HepG2 (cell line): ENCODE data around the gene PARVA. TPM values are rescaled to one million over a fixed set of nuclear protein-coding genes. Genes with fewer than 3 reads are reported as not detected.

Experiments
- ATAC-seq: fragments of 200-7000 bp; cut with Tn5 transposase; 3 replicates; pipeline ENCODE4 v1.9.1; 2020; ENCODE audit warnings: mild to moderate bottlenecking, moderate library complexity
- BruUV-seq: library from RNA; stranded (reverse); fragments of 400-500 nt; replicated peaks from 2 replicates; lab custom pipeline; 2021; lab: Mats Ljungman, UMichigan
- CTCF ChIA-PET: fragments of 300-600 bp; formaldehyde crosslinking; extraction: SDS; loops from one replicate; lab custom pipeline; 2021; ENCODE audit warnings: low total read pairs, inconsistent platforms, low intra/inter-chr PET ratio; lab: Yijun Ruan, JAX
- POLR2A ChIA-PET: fragments of 350-600 bp; sonication (Branson Sonifier 250); formaldehyde crosslinking; loops from one replicate; lab custom pipeline; 2020; ENCODE audit warnings: antibody characterized with exemption, inconsistent platforms; lab: Yijun Ruan, JAX
- DNase-seq: peaks from one replicate; pipeline ENCODE4 v3.0.0-alpha.2; 2015; ENCODE audit warnings: low spot score
- FAIRE-seq: peaks from 3 replicates; lab custom pipeline; 2011; peaks lifted over from hg19 to GRCh38; lab: Jason Lieb, UNC
- H2AFZ ChIP-seq: one replicate; pipeline ENCODE4 v1.6.1; 2011; ENCODE audit warnings: low read length, inconsistent platforms
- H3K27ac ChIP-seq: fragments of 300-600 bp; 3 replicates; pipeline ENCODE4 v1.8.0; 2011; ENCODE audit warnings: mixed run types, mild to moderate bottlenecking, mixed read lengths, low read length, inconsistent platforms; ENCODE audit not compliant: insufficient read depth; ENCODE audit errors: extremely low read length
- H3K27me3 ChIP-seq, 2 experiments: fragments of 200-600 bp in 1 of 2; 2 replicates in 1 of 2; 3 replicates in 1 of 2; pipeline versions ENCODE4 v1.6.0 to v1.8.0; 2011; ENCODE audit warnings: low read length in 2 of 2, mild to moderate bottlenecking in 2 of 2, moderate library complexity in 2 of 2, inconsistent platforms in 1 of 2; ENCODE audit not compliant: insufficient read depth in 2 of 2, control insufficient read depth in 1 of 2
- H3K36me3 ChIP-seq, 2 experiments: fragments of 200-600 bp in 1 of 2; replicated peaks in 1 of 2; 2 replicates in 1 of 2; 3 replicates in 1 of 2; pipeline versions ENCODE4 v1.5.1 to v1.8.0; 2011; ENCODE audit warnings: low read length in 2 of 2, inconsistent platforms in 1 of 2; ENCODE audit not compliant: insufficient read depth in 2 of 2, control insufficient read depth in 1 of 2
- H3K4me1 ChIP-seq: 2 replicates; pipeline ENCODE4 v1.5.1; 2012; ENCODE audit warnings: low read length, inconsistent platforms; ENCODE audit not compliant: insufficient read depth
- H3K4me2 ChIP-seq: 2 replicates; pipeline ENCODE4 v1.6.0; 2011; ENCODE audit warnings: low read depth, low read length, inconsistent platforms
- H3K4me3 ChIP-seq, 3 experiments: fragments of 200-600 bp in 1 of 3; sonication (generic), shearing (Covaris generic) in 1 of 3; replicated peaks in 1 of 3; 2 replicates each; pipeline ENCODE4 v1.5.1; 2011 to 2016; ENCODE audit warnings: low read length in 3 of 3, inconsistent platforms in 2 of 3, low read depth in 2 of 3, mild to moderate bottlenecking in 2 of 3, control low read depth in 1 of 3, mixed read lengths in 1 of 3; ENCODE audit not compliant: insufficient read depth in 1 of 3
- H3K79me2 ChIP-seq: one replicate; pipeline ENCODE4 v1.6.1; 2011; ENCODE audit warnings: low read length, inconsistent platforms; ENCODE audit not compliant: insufficient read depth
- H3K9ac ChIP-seq: 2 replicates; pipeline ENCODE4 v1.6.0; 2011; ENCODE audit warnings: mild to moderate bottlenecking, low read depth, low read length, inconsistent platforms; ENCODE audit not compliant: insufficient read depth
- H3K9me3 ChIP-seq: 2 replicates; pipeline ENCODE4 v1.5.1; 2012; ENCODE audit warnings: mild to moderate bottlenecking, low read length
- H4K20me1 ChIP-seq: 2 replicates; pipeline ENCODE4 v1.6.0; 2011; ENCODE audit warnings: inconsistent platforms, mild to moderate bottlenecking, low read length, moderate library complexity; ENCODE audit not compliant: insufficient read depth
- GATA4 ChIP-seq: sonication (generic); IDR thresholded peaks from 2 replicates; pipeline ENCODE4 v1.6.1; 2016; ENCODE audit warnings: antibody characterized with exemption, low read depth, borderline replicate concordance
- KLF9 ChIP-seq: IDR thresholded peaks from 2 replicates; pipeline ENCODE4 v1.6.1; 2016; ENCODE audit warnings: low read depth
- MTA3 ChIP-seq: sonication (generic); formaldehyde crosslinking; IDR thresholded peaks from 2 replicates; pipeline ENCODE4 v1.4.0; 2020; ENCODE audit warnings: missing genetic modification reagents
- NFE2 ChIP-seq: sonication (generic); formaldehyde crosslinking; IDR thresholded peaks from 2 replicates; pipeline ENCODE4 v1.4.0; 2020; ENCODE audit warnings: missing genetic modification reagents
- PAXIP1 ChIP-seq: sonication (generic); formaldehyde crosslinking; conservative IDR thresholded peaks from 2 replicates; pipeline ENCODE4 v1.4.0; 2020; ENCODE audit warnings: mild to moderate bottlenecking, missing genetic modification reagents, moderate library complexity
- SATB2 ChIP-seq: sonication (generic); formaldehyde crosslinking; IDR thresholded peaks from 2 replicates; pipeline ENCODE4 v1.5.0; 2020; ENCODE audit warnings: missing genetic modification reagents
- SIN3B ChIP-seq: fragments of 150-350 bp; IDR thresholded peaks from 2 replicates; pipeline ENCODE4 v1.6.1; 2014; ENCODE audit warnings: low read length
- SMAD1 ChIP-seq: sonication (generic); formaldehyde crosslinking; IDR thresholded peaks from 2 replicates; pipeline ENCODE4 v1.4.0; 2020; ENCODE audit warnings: missing genetic modification reagents, low read depth, mild to moderate bottlenecking, borderline replicate concordance
- SUZ12 ChIP-seq: fragments of 150-350 bp; IDR thresholded peaks from 2 replicates; pipeline ENCODE4 v1.6.1; 2014; ENCODE audit warnings: low read depth, low read length
- ZBTB25 ChIP-seq: IDR thresholded peaks from 2 replicates; pipeline ENCODE4 v1.6.1; 2018; ENCODE audit warnings: missing genetic modification reagents
- ZBTB7B ChIP-seq: sonication (generic); formaldehyde crosslinking; IDR thresholded peaks from 2 replicates; pipeline ENCODE4 v1.4.0; 2020; ENCODE audit warnings: missing genetic modification reagents
- ZC3H13 ChIP-seq: sonication (generic); formaldehyde crosslinking; IDR thresholded peaks from 2 replicates; pipeline ENCODE4 v1.8.1; 2023; ENCODE audit warnings: mild to moderate bottlenecking, missing genetic modification reagents, moderate library complexity
- ZEB1 ChIP-seq: IDR thresholded peaks from 2 replicates; pipeline ENCODE4 v1.6.1; 2012; ENCODE audit warnings: mild to moderate bottlenecking, low read depth, inconsistent platforms; ENCODE audit not compliant: insufficient replicate concordance
- ZNF121 ChIP-seq: sonication (generic); formaldehyde crosslinking; IDR thresholded peaks from 2 replicates; pipeline ENCODE4 v1.5.0; 2020; ENCODE audit warnings: mild to moderate bottlenecking, missing genetic modification reagents
- ZNF143 ChIP-seq: sonication (generic); formaldehyde crosslinking; IDR thresholded peaks from 2 replicates; pipeline ENCODE4 v1.4.0; 2020; ENCODE audit warnings: missing genetic modification reagents
- ZNF205 ChIP-seq: IDR thresholded peaks from 2 replicates; pipeline ENCODE4 v1.6.1; 2018; ENCODE audit warnings: missing biosample characterization, missing genetic modification reagents
- ZNF530 ChIP-seq: sonication (generic); formaldehyde crosslinking; IDR thresholded peaks from 2 replicates; pipeline ENCODE4 v1.5.0; 2020; ENCODE audit warnings: low read depth, mild to moderate bottlenecking, missing genetic modification reagents
- ZNF597 ChIP-seq: sonication (generic); formaldehyde crosslinking; IDR thresholded peaks from 2 replicates; pipeline ENCODE4 v1.5.0; 2020; ENCODE audit warnings: missing genetic modification reagents
- ZNF841 ChIP-seq: sonication (generic); formaldehyde crosslinking; IDR thresholded peaks from 2 replicates; pipeline ENCODE4 v1.8.1; 2023; ENCODE audit warnings: missing genetic modification reagents, borderline replicate concordance
- ZNF850 ChIP-seq: sonication (generic); formaldehyde crosslinking; conservative IDR thresholded peaks from 2 replicates; pipeline ENCODE4 v1.9.0; 2021; ENCODE audit warnings: mild to moderate bottlenecking, missing genetic modification reagents
- WGBS: methylation state at CpG from one replicate; pipeline ENCODE4 v1.1.6; 2017; ENCODE audit warnings: low lambda C conversion rate; 5-methylcytosine and 5-hydroxymethylcytosine counted together
- in situ Hi-C: cut with HindIII; loops from 2 replicates; pipeline ENCODE4 v1.10.0; 2017; ENCODE audit warnings: low pct_unique_long_range_greater_than_20kb; ENCODE audit not compliant: extremely low pct_ligation_motif_present
- intact Hi-C: fragments of 100-400 bp; cut with micrococcal nuclease; formaldehyde crosslinking; loops from one replicate; pipeline ENCODE4 v1.10.0; 2022; ENCODE audit not compliant: unreplicated experiment
- polyA plus RNA-seq, 8 experiments: library from polyadenylated mRNA; depleted of rRNA in 3 of 8; stranded (reverse) in 7 of 8; unstranded in 1 of 8; fragments of >200 nt; fragmentation: Illumina TruSeq in 4 of 8; extraction: Trizol in 4 of 8; gene quantifications; 2 replicates each; pipeline versions ENCODE4 v1.2.1 to v1.2.3, GENCODE V29; 2011 to 2016; ENCODE audit warnings: low read depth in 4 of 8, missing spikeins in 1 of 8, mixed read lengths in 1 of 8; ENCODE audit not compliant: insufficient read depth in 1 of 8
- total RNA-seq, 5 experiments: library from RNA; depleted of rRNA; stranded (reverse); fragments of >200 nt; fragmentation: Illumina TruSeq; extraction: Trizol; gene quantifications; 2 replicates each; pipeline ENCODE4 v1.2.3, GENCODE V29; 2016; ENCODE audit warnings: low read depth in 1 of 5

Gene PARVA
- total and polyA plus RNA-seq, 2 of the 13 experiments (the other 11 are each of a cell fraction or from before 2014, with no cell fraction given) = 5.9 to 9.1 TPM

- no peaks in the 10 kb centered on the region for H3K27me3 ChIP-seq
- H4K20me1 ChIP-seq = no peaks in the 10 kb centered on the region
- BruUV-seq = no TSS peak
- no peaks in the 10 kb centered on the region for H3K79me2 ChIP-seq
- no peak overlapping the region for H2AFZ ChIP-seq
- ChIA-PET CTCF (no interaction called here), POLR2A (no interaction called here)
- ATAC-seq (no peak), FAIRE-seq (no peak), DNase-seq (no peak)
- H3K4me3 ChIP-seq = no peak overlapping the region
- 95% methylated on average over 4 of the region's 4 CpGs for WGBS
- no peak overlapping the region for H3K9ac ChIP-seq
- H3K4me2 ChIP-seq = no peak overlapping the region
- H3K9me3 ChIP-seq = no peaks in the 10 kb centered on the region
- in situ Hi-C loops = loop anchor here (10.0 kb wide), 1 partner anchor 61 kb away; no protein-coding TSS in a partner anchor
- TF ChIP-seq ZC3H13 (CRISPR knock-in tag) (no peak), SMAD1 (CRISPR knock-in tag) (no peak), ZNF850 (CRISPR knock-in tag) (no peak), SUZ12 (no peak), MTA3 (CRISPR knock-in tag) (no peak), ZNF841 (CRISPR knock-in tag) (no peak), KLF9 (no peak), ZBTB25 (CRISPR knock-in tag) (no peak), SATB2 (CRISPR knock-in tag) (no peak), ZNF143 (CRISPR knock-in tag) (no peak), ZNF205 (no peak), ZBTB7B (no peak), ZNF597 (CRISPR knock-in tag) (no peak), ZNF121 (CRISPR knock-in tag) (no peak), NFE2 (no peak), PAXIP1 (CRISPR knock-in tag) (no peak), SIN3B (no peak), ZEB1 (no peak), GATA4 (no peak), ZNF530 (CRISPR knock-in tag) (no peak)
- TF ChIP-seq, all 625 proteins: peak for 0
- Histone ChIP-seq H3K36me3 (no peaks in the 10 kb centered on the region), H3K4me1 (no peaks in the 10 kb centered on the region), H3K27ac (no peak overlapping the region)
- intact Hi-C loops = no loop called here
These were observed 38.1 kb downstream of the PARVA start for GRCh38 chr11:12415342-12415966.
